SK-N-SH (cell line): ENCODE results near the gene PDE4B.

ENCODE experiments used
- CTCF ChIP-seq: fragments of 200-600 bp; sonication (generic); IDR thresholded peaks from 2 replicates; pipeline ENCODE4 v1.6.1; 2017; ENCODE audit warnings: antibody characterized with exemption, mild to moderate bottlenecking, moderate library complexity
- GABPA ChIP-seq: IDR thresholded peaks from 2 replicates; pipeline ENCODE4 v1.4.0; 2012; ENCODE audit warnings: low read depth, mild to moderate bottlenecking
- JUND ChIP-seq: IDR thresholded peaks from 2 replicates; pipeline ENCODE4 v1.4.0; 2012
- MAX ChIP-seq: IDR thresholded peaks from 2 replicates; pipeline ENCODE4 v1.4.0; 2012; ENCODE audit warnings: low read depth
- MXI1 ChIP-seq: IDR thresholded peaks from 2 replicates; pipeline ENCODE4 v1.6.1; 2012; ENCODE audit warnings: mild to moderate bottlenecking, low read depth, low read length, improper control_type of control experiment
- RFX5 ChIP-seq: IDR thresholded peaks from 2 replicates; pipeline ENCODE4 v1.6.1; 2012; ENCODE audit warnings: mild to moderate bottlenecking, improper control_type of control experiment, low read length
- SMC3 ChIP-seq: IDR thresholded peaks from 2 replicates; pipeline ENCODE4 v1.6.1; 2012; ENCODE audit warnings: low read depth, low read length, improper control_type of control experiment
- TAF1 ChIP-seq: IDR thresholded peaks from 2 replicates; pipeline ENCODE4 v1.6.1; 2012; ENCODE audit warnings: low read depth, mild to moderate bottlenecking, low read length, moderate library complexity, borderline replicate concordance
- USF2 ChIP-seq: fragments of 150-350 bp; IDR thresholded peaks from 2 replicates; pipeline ENCODE4 v1.6.1; 2017; ENCODE audit warnings: antibody characterized with exemption, low read length, low read depth, borderline replicate concordance
- YY1 ChIP-seq: IDR thresholded peaks from 2 replicates; pipeline ENCODE4 v1.4.0; 2012; ENCODE audit warnings: low read depth, mild to moderate bottlenecking

- no peak for TF ChIP-seq CTCF
- no peak for TF ChIP-seq GABPA
- no peak for TF ChIP-seq YY1
- TF ChIP-seq MAX, result no peak
- TF ChIP-seq RFX5, result no peak
- no peak for TF ChIP-seq JUND
- TF ChIP-seq MXI1, result no peak
- TF ChIP-seq USF2, result no peak
- no peak for TF ChIP-seq SMC3
- TF ChIP-seq TAF1, result no peak
These were observed 37.6 kb downstream of the PDE4B start for GRCh38 chr1:65830306-65830705.
